ENCODE data around the gene PLIN1. TPM values are rescaled to one million over a fixed set of nuclear protein-coding genes. Genes with fewer than 3 reads are reported as not detected.

The PLIN1 gene
- total and polyA plus RNA-seq, 2 experiments from 2014 or later, result 6.3 to 6.8 TPM

DNA sequence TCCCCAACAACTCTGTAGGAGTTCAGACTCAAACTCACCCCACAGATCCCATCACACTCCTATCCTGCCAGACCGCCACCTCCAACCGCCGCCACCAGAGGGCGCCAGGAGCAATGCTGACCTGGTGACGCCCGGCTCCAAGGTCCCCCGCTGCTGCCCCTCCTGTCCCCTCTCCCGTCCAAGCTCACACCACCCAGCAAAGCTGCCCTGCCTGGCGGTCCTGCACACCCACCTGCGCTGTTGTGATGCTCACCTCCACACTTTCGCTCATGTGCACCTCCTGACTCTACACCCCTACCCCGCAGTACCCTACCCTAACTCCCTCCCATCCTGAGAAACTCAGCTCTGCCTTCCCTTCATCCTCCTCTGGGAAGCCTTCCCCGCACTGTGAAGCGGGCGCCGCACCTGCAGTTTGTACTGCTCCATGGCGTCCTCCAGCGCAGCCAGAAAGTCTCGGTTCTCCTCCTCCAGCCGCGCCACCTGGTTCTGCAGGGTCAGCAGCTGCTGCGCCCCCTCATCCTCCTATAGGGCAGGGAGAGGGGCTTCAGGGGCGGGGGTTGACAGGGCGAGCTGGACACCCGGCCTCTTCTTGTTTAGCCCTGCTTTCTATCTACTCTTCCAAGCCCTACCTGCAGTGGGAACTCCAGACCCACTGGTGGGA lies 31.8 kb downstream of the PLIN1 start:
- no peaks in the 10 kb centered on the region for H3K79me2 ChIP-seq
- H4K20me1 ChIP-seq (ENCODE audit: insufficient read depth, poor library complexity, severe bottlenecking), result no peaks in the 10 kb centered on the region
- 60% methylated on average over 25 of the region's 25 CpGs for WGBS (ENCODE audit: low lambda C conversion rate, missing lambda C conversion rate)
- H3K4me2 ChIP-seq, result peak overlapping the region; percentile 65
- no peak for TF ChIP-seq EZH2 (IDR thresholded peaks at IDR 0.05; ENCODE audit: borderline replicate concordance)
- TF ChIP-seq, protein P1, sequence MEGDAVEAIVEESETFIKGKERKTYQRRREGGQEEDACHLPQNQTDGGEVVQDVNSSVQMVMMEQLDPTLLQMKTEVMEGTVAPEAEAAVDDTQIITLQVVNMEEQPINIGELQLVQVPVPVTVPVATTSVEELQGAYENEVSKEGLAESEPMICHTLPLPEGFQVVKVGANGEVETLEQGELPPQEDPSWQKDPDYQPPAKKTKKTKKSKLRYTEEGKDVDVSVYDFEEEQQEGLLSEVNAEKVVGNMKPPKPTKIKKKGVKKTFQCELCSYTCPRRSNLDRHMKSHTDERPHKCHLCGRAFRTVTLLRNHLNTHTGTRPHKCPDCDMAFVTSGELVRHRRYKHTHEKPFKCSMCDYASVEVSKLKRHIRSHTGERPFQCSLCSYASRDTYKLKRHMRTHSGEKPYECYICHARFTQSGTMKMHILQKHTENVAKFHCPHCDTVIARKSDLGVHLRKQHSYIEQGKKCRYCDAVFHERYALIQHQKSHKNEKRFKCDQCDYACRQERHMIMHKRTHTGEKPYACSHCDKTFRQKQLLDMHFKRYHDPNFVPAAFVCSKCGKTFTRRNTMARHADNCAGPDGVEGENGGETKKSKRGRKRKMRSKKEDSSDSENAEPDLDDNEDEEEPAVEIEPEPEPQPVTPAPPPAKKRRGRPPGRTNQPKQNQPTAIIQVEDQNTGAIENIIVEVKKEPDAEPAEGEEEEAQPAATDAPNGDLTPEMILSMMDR (IDR thresholded peaks at IDR 0.05; ENCODE audit: poor library complexity), result peak; percentile 71
- no peak overlapping the region for H2AFZ ChIP-seq
- no peaks in the 10 kb centered on the region for H3K36me3 ChIP-seq (replicated peaks; ENCODE audit: insufficient read depth, low read depth)
- H3K9me3 ChIP-seq (ENCODE audit: low read depth), result no peaks in the 10 kb centered on the region
- no peaks in the 10 kb centered on the region for H3K27me3 ChIP-seq
- H3K4me3 ChIP-seq, result no peak overlapping the region
- H3K27ac ChIP-seq, result no peak overlapping the region
- no peaks in the 10 kb centered on the region for H3K4me1 ChIP-seq (ENCODE audit: insufficient read depth)
- peak; percentile 79 for DNase-seq (ENCODE audit: low spot score)
- H3K9me2 ChIP-seq (replicated peaks; ENCODE audit: insufficient read depth), result no peaks in the 10 kb centered on the region

DNA sequence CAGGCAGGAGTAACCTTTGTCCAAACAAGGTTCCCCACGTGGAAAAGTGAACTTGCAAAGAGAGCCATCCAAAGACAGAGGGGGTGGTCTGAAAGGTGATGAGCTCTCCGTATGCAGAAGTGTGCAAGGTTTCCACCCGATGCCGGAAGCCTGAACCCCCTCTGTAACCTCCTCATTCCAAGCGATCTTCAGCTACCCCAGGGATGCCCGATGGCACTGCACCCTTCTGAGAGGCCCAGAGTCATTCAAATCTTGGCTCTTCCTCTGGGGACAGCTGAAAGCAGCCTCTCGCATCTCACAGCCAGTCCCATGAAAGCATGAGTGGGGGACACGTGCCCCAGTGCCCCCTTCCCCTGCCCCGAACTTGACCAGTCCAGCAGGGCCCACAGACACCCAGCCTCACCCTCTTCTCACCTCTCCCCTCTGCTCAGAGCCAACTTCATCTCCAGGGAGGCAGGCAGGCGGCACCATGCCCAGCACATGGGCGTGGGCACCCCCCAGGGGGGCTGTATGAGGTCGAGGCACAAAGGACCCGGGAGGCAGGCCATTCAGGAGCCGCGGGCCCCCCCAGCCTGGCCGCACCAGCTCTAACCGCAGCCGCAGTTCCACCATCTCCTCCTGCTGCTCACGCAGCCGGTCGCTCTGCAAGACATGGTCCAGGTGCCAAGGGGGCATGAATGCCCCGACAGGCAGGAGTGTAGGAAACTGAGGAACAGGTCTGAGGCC lies 32.6 kb downstream of the PLIN1 start:
- H3K9me3 ChIP-seq (ENCODE audit: low read depth), result no peaks in the 10 kb centered on the region
- no peak overlapping the region for H3K4me2 ChIP-seq
- H3K79me2 ChIP-seq, result no peaks in the 10 kb centered on the region
- no peaks in the 10 kb centered on the region for H4K20me1 ChIP-seq (ENCODE audit: insufficient read depth, poor library complexity, severe bottlenecking)
- no peaks in the 10 kb centered on the region for H3K4me1 ChIP-seq (ENCODE audit: insufficient read depth)
- H3K36me3 ChIP-seq (replicated peaks; ENCODE audit: insufficient read depth, low read depth), result no peaks in the 10 kb centered on the region
- TF ChIP-seq, protein P1 (IDR thresholded peaks at IDR 0.05; ENCODE audit: poor library complexity), result no peak
- TF ChIP-seq EZH2phosphoT487 (IDR thresholded peaks at IDR 0.05; ENCODE audit: low read depth, severe bottlenecking, unreplicated experiment) (no peak), EZH2 (IDR thresholded peaks at IDR 0.05; ENCODE audit: borderline replicate concordance) (no peak)
- no peak for DNase-seq (ENCODE audit: low spot score)
- H3K9me2 ChIP-seq (replicated peaks; ENCODE audit: insufficient read depth), result no peaks in the 10 kb centered on the region
- 94% methylated on average over 22 of the region's 22 CpGs for WGBS (ENCODE audit: low lambda C conversion rate, missing lambda C conversion rate)
- no peak overlapping the region for H2AFZ ChIP-seq
- no peaks in the 10 kb centered on the region for H3K27me3 ChIP-seq
- H3K4me3 ChIP-seq, result no peak overlapping the region
- no peak overlapping the region for H3K27ac ChIP-seq

DNA sequence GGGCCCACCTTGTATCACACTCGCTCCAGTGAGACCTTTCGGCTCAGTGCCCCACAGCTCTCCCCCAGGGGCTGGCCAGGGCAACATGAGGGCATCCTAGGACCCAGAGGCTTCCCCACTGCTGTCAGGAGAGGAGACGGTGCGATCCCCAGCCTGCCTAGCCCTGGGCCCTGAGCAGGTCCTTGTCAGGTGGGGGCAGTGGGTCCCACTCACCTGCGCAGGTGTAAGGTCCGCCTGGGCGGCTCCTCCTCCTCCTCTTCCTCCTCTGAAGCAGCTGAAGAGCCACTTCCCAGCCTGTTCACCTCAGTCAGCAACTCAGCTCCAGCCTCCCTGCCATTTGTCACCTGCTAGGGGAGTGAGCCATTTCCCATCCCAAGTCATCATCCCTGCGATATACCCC lies 33.5 kb downstream of the PLIN1 start:
- Histone ChIP-seq H3K27ac (no peak overlapping the region), H3K9me3 (ENCODE audit: low read depth) (no peaks in the 10 kb centered on the region), H4K20me1 (ENCODE audit: insufficient read depth, poor library complexity, severe bottlenecking) (no peaks in the 10 kb centered on the region), H3K4me2 (no peak overlapping the region), H3K4me1 (ENCODE audit: insufficient read depth) (no peaks in the 10 kb centered on the region), H2AFZ (no peak overlapping the region), H3K9me2 (replicated peaks; ENCODE audit: insufficient read depth) (no peaks in the 10 kb centered on the region), H3K36me3 (replicated peaks; ENCODE audit: insufficient read depth, low read depth) (no peaks in the 10 kb centered on the region), H3K79me2 (no peaks in the 10 kb centered on the region), H3K4me3 (no peak overlapping the region), H3K27me3 (no peaks in the 10 kb centered on the region)
- 96% methylated on average over 8 of the region's 8 CpGs for WGBS (ENCODE audit: low lambda C conversion rate, missing lambda C conversion rate)
- TF ChIP-seq EZH2phosphoT487 (IDR thresholded peaks at IDR 0.05; ENCODE audit: low read depth, severe bottlenecking, unreplicated experiment), result no peak
- TF ChIP-seq EZH2 (IDR thresholded peaks at IDR 0.05; ENCODE audit: borderline replicate concordance), result no peak
- DNase-seq (ENCODE audit: low spot score), result no peak

DNA sequence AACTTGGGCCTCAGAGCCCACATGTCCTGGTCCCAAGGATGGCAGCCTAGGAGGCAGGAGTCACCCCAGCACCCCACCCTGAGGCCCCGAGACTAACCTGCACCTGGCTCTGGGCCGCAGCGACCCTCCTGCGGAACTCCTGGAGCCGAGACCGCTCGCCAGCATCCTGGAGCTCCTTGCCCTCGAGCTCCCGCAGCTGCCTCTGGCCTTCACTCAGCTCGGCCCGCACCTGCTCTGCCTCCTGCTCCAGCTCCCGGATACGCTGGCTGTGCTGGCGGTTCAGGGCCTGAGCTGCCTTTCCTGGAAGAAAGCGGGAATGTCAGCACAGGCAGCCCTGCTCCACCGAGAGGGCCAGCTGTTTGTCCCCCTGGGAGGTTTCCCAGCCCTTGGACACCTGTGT lies 37.1 kb downstream of the PLIN1 start:
- DNase-seq (ENCODE audit: low spot score), result no peak
- H3K4me1 ChIP-seq (ENCODE audit: insufficient read depth), result no peaks in the 10 kb centered on the region
- no peak overlapping the region for H3K4me2 ChIP-seq
- H3K27ac ChIP-seq, result no peak overlapping the region
- H3K27me3 ChIP-seq, result no peaks in the 10 kb centered on the region
- H3K4me3 ChIP-seq, result no peak overlapping the region
- 98% methylated on average over 16 of the region's 16 CpGs for WGBS (ENCODE audit: low lambda C conversion rate, missing lambda C conversion rate)
- no peaks in the 10 kb centered on the region for H3K79me2 ChIP-seq
- no peaks in the 10 kb centered on the region for H3K9me3 ChIP-seq (ENCODE audit: low read depth)
- TF ChIP-seq, protein P1 (IDR thresholded peaks at IDR 0.05; ENCODE audit: poor library complexity), result no peak
- TF ChIP-seq EZH2 (IDR thresholded peaks at IDR 0.05; ENCODE audit: borderline replicate concordance) (no peak), EZH2phosphoT487 (IDR thresholded peaks at IDR 0.05; ENCODE audit: low read depth, severe bottlenecking, unreplicated experiment) (no peak)
- no peaks in the 10 kb centered on the region for H4K20me1 ChIP-seq (ENCODE audit: insufficient read depth, poor library complexity, severe bottlenecking)
- no peak overlapping the region for H2AFZ ChIP-seq
- no peaks in the 10 kb centered on the region for H3K36me3 ChIP-seq (replicated peaks; ENCODE audit: insufficient read depth, low read depth)
- no peaks in the 10 kb centered on the region for H3K9me2 ChIP-seq (replicated peaks; ENCODE audit: insufficient read depth)
